ENCODE results near the gene CYP27B1. TPM values are rescaled to one million over a fixed set of nuclear protein-coding genes. Genes with fewer than 3 reads are reported as not detected.

The CYP27B1 gene
- total and polyA plus RNA-seq, 9 of the 15 experiments (the other 6 are each of a cell fraction or from before 2014, with no cell fraction given), result 0.18 to 4.2 (median 1.8) TPM

- H3K9me3 ChIP-seq (replicated peaks; ENCODE audit: control insufficient read depth, insufficient read depth, low read depth, low read length), result no peaks in the 10 kb centered on the region
Observed at GRCh38 chr12:57732270-57732669, 34.6 kb downstream of the CYP27B1 start.

GRCh38 chr12:57731411-57732080 lies 35.3 kb downstream of the CYP27B1 start:
- BruUV-seq (replicated peaks), result no TSS peak
- Histone ChIP-seq H3K27ac (ENCODE audit: extremely low read depth, low read depth, low read length) (no peak overlapping the region), H3K9me1 (ENCODE audit: control insufficient read depth, insufficient read depth, low read length) (peaks cover 4% of the 10 kb centered on the region), H3K4me1 (replicated peaks in 1 of 2; ENCODE audit: control insufficient read depth in 2 of 2, insufficient read depth in 2 of 2, low read length in 2 of 2) (peaks cover 6 to 19% of the 10 kb centered on the region in 2 experiments; a peak in 4 of 5 replicates), H2AFZ (ENCODE audit: low read depth, low read length) (no peak overlapping the region), H3K36me3 (ENCODE audit: control insufficient read depth, insufficient read depth, low read length) (no peaks in the 10 kb centered on the region), H3K79me2 (ENCODE audit: control insufficient read depth, insufficient read depth, low read length) (no peaks in the 10 kb centered on the region), H4K20me1 (replicated peaks; ENCODE audit: control insufficient read depth, insufficient read depth, low read length) (no peaks in the 10 kb centered on the region; the same call in 1 of the 2 replicates), H3K9ac (ENCODE audit: insufficient read depth in 1 of 2, low read depth in 2 of 2, low read length in 2 of 2) (no peak overlapping the region), H3K4me3 (no peak overlapping the region), H3K27me3 (ENCODE audit: control insufficient read depth in 2 of 2, insufficient read depth in 2 of 2, low read length in 2 of 2) (peaks cover 35 to 55% of the 10 kb centered on the region in 2 experiments), H3K4me2 (ENCODE audit: insufficient read depth, low read length) (no peak overlapping the region), H3K9me3 (replicated peaks; ENCODE audit: control insufficient read depth, insufficient read depth, low read depth, low read length) (no peaks in the 10 kb centered on the region; the same call in 1 of the 2 replicates)
- POLR2A ChIA-PET, result interaction anchor here (0.6 to 1.5 kb wide), 4 partner anchors 10 to 213 kb away, joined by 3 to 6 read pairs (median 4); no protein-coding TSS in a partner anchor
- ATAC-seq, result no peak
- in situ Hi-C loops (cut with MboI), result loop anchor here (5.0 kb wide), 1 partner anchor 104 kb away; no protein-coding TSS in a partner anchor
- CTCF ChIA-PET (ENCODE audit: low intra/inter-chr PET ratio), result interaction anchor here (1.8 kb wide), 1 partner anchor 148 kb away, joined by 4 read pairs; no protein-coding TSS in a partner anchor
- no peak for FAIRE-seq
- intact Hi-C loops (cut with micrococcal nuclease), result no loop called here
- DNase-seq (ENCODE audit: extremely low read depth in 1 of 4, low spot score in 3 of 4), result no peak
- 2% methylated on average over 19 of the region's 19 CpGs for WGBS (ENCODE audit: insufficient coverage, low coverage, missing lambda C conversion rate)
- TF ChIP-seq ZNF79 (CRISPR knock-in tag; IDR thresholded peaks at IDR 0.05; ENCODE audit: low read depth) (no peak), IRF2 (CRISPR knock-in tag; IDR thresholded peaks at IDR 0.05) (no peak), NCOA6 (IDR thresholded peaks at IDR 0.05) (no peak), ZNF143 (CRISPR knock-in tag; IDR thresholded peaks at IDR 0.05) (no peak), ZNF655 (CRISPR knock-in tag; IDR thresholded peaks at IDR 0.05) (no peak), PML (IDR thresholded peaks at IDR 0.05; ENCODE audit: low read length) (no peak), EHMT2 (IDR thresholded peaks at IDR 0.05) (no peak), PTBP1 (IDR thresholded peaks at IDR 0.05; ENCODE audit: low read depth, low read length) (no peak), IRF9 (tag; IDR thresholded peaks at IDR 0.05) (no peak), RUNX1 (IDR thresholded peaks at IDR 0.05; ENCODE audit: low read depth) (no peak), E2F3 (CRISPR knock-in tag; IDR thresholded peaks at IDR 0.05) (no peak), CCNT2 (IDR thresholded peaks at IDR 0.05; ENCODE audit: borderline replicate concordance, extremely low read depth, insufficient read length, low read depth, low read length) (no peak), SETDB1 (IDR thresholded peaks at IDR 0.05; ENCODE audit: low read length) (no peak)

More at GRCh38 chr12:57732270-57732669, 34.6 kb downstream of the CYP27B1 start:
- 5% methylated on average over 4 of the region's 4 CpGs for WGBS (ENCODE audit: insufficient coverage, low coverage, missing lambda C conversion rate)
- POLR2A ChIA-PET, result interaction anchor here (0.6 to 1.5 kb wide), 6 partner anchors 12 to 214 kb away, joined by 3 to 6 read pairs (median 4); partner anchors contain the start of genes CDK4 and TSPAN31
- CTCF ChIA-PET (ENCODE audit: low intra/inter-chr PET ratio), result interaction anchor here (1.8 kb wide), 1 partner anchor 148 kb away, joined by 4 read pairs; no protein-coding TSS in a partner anchor
- intact Hi-C loops (cut with micrococcal nuclease) (no loop called here), in situ Hi-C loops (cut with MboI) (loop anchor here (5.0 kb wide), 1 partner anchor 105 kb away; no protein-coding TSS in a partner anchor)
- FAIRE-seq, result no peak
- H3K27me3 ChIP-seq (ENCODE audit: control insufficient read depth in 2 of 2, insufficient read depth in 2 of 2, low read length in 2 of 2), result peaks cover 35 to 61% of the 10 kb centered on the region in 2 experiments
- DNase-seq (ENCODE audit: extremely low read depth in 1 of 4, low spot score in 3 of 4), result no peak
- no peak overlapping the region for H3K27ac ChIP-seq (ENCODE audit: extremely low read depth, low read depth, low read length)
- H3K4me2 ChIP-seq (ENCODE audit: insufficient read depth, low read length), result no peak overlapping the region
- peaks cover 4% of the 10 kb centered on the region for H3K9me1 ChIP-seq (ENCODE audit: control insufficient read depth, insufficient read depth, low read length)
- H3K36me3 ChIP-seq (ENCODE audit: control insufficient read depth, insufficient read depth, low read length), result no peaks in the 10 kb centered on the region
- no peak for ATAC-seq
- peaks cover 9 to 21% of the 10 kb centered on the region in 2 experiments; a peak in 4 of 5 replicates for H3K4me1 ChIP-seq (replicated peaks in 1 of 2; ENCODE audit: control insufficient read depth in 2 of 2, insufficient read depth in 2 of 2, low read length in 2 of 2)
- no peak overlapping the region for H3K4me3 ChIP-seq
- no peak overlapping the region for H3K9ac ChIP-seq (ENCODE audit: insufficient read depth in 1 of 2, low read depth in 2 of 2, low read length in 2 of 2)
- H3K79me2 ChIP-seq (ENCODE audit: control insufficient read depth, insufficient read depth, low read length), result no peaks in the 10 kb centered on the region
- H4K20me1 ChIP-seq (replicated peaks; ENCODE audit: control insufficient read depth, insufficient read depth, low read length), result no peaks in the 10 kb centered on the region; the same call in 1 of the 2 replicates
- BruUV-seq (replicated peaks), result no TSS peak
- TF ChIP-seq CEBPB (tag; IDR thresholded peaks at IDR 0.05) (peak; percentile 37; the same call in 1 of the 2 replicates), PTTG1 (tag; IDR thresholded peaks at IDR 0.05; ENCODE audit: low read depth) (no peak)
- H2AFZ ChIP-seq (ENCODE audit: low read depth, low read length), result no peak overlapping the region
